ENCODE data around the gene RASSF5.

RASSF5 gene

DNA sequence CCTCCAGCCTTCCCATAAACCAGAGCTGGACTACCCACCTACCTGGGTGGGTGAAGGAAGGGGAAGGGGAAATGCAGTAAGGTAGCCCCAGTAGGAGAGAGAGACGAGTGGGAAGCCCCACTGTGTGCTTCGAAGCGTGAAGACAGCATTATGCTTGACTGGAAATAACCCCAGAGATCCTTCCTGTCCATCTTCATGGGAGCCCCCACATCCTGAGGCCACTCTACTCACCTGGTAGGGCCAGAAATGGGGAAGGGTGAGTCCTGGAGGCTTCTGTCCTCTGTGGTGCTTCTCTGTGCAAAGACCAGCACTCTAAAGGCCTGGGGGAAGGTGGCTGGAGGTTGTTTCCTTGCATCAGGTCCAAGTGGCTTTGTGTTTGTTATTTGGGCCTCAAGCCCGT lies 10.0 kb upstream of the RASSF5 start:
- DNase-seq (ENCODE audit: low read depth) = no peak

DNA sequence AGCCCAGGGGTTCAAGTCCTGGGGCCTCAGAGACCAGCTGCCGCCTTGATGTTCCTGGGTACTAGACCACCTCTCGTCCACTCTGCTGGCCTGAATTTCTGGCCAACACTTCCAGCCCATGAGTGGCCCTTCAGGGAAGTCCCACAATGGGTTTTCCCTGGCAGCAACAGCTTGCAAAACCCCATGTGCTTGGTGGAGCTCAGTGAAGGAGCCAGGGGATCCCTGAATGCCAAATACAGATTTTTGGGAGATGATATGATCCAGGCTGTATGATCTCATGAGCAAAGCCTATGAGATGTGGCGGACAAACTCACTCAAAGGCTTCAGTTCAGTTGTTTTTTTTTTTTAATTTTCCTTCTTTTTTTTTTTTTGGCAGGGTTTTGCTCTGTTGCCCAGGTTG lies 9.6 kb upstream of the RASSF5 start:
- DNase-seq (ENCODE audit: low read depth) = no peak

DNA sequence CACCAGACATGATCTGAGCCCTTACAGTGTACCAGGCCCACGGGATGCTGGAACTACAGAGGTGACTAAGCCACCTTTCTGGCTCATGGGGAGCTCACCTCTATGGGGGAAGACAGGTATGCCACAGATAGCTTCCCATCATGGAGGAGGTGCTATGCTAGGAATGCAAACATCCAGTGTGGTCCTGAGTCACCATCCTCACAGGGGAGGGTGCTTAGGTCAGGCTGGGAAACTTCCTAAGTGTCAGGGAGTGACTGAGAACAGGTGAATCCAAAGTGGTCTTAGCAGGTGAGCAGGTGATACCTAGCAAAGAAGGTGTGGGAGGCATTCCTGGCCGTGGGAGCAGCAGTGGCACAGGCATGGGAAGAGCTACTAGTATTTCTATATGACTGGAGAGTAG lies 8.6 kb upstream of the RASSF5 start:
- no peak for DNase-seq (ENCODE audit: low read depth)

- DNase-seq (ENCODE audit: low read depth) = no peak
Observed at GRCh38 chr1:206500046-206500445, 7.3 kb upstream of the RASSF5 start.

GRCh38 chr1:206501881-206502280 lies 5.5 kb upstream of the RASSF5 start:
- DNase-seq (ENCODE audit: low read depth) = no peak

GRCh38 chr1:206502403-206502802 lies 4.9 kb upstream of the RASSF5 start:
- DNase-seq (ENCODE audit: low read depth) = no peak

DNA sequence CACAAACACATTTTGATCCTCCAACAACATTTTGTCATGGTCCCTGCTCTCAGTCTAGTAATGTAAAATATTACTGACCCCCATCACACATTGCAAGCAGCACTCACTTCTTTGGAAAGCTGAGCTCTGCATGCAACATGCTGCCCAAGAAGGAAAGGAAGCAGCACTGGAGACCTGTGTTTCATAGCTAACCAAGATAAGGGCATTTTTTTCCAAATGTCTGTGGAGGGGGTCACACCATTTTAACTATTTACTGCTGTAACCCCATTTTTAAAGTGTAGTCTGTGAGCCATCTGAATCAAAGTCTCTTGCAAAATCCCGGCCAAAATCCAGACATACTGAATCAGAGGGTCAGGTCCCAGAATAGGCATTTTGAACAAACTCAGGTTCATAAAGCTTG lies 4.5 kb upstream of the RASSF5 start:
- DNase-seq (ENCODE audit: low read depth) = no peak

DNA sequence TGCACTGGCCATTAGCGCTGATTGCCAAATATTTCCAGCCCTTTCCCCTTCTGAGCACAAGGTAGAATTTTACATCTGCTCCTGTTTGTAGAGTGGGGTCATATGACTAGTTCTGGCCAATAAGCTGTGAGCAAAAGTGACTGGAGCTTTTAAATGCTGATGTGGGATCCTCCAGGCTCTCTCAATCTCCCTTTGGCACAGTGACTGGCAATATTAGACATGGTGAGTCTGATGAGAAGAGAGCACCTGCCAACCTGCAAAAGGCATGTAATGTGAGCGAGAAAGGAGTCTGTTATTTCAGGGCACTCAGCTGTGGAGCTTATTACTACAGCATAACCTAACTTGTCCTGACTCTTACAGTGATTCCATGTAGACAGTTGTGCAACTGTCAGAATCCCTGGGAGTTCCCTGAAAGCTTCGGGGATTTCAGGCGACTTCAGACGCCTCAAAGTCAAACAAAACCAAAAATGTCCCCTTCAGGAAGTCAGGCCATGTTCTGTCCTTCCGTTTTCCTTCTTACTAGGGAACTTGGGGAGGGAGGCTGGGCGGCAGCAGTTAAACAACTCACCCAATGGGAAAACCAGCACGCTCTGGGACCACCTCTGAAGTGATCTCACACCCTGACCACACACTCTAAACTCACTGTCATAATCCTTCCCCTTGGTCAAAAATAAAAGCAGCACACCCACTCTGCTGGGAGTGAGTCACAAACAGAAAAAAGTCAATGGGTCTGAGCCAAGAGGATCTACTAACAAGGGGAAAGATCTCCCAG lies 3.6 kb upstream of the RASSF5 start:
- peak; percentile 80 for DNase-seq (ENCODE audit: low read depth)

- no peak for DNase-seq (ENCODE audit: low read depth)
Observed at GRCh38 chr1:206504363-206504713, 3.0 kb upstream of the RASSF5 start.

DNA sequence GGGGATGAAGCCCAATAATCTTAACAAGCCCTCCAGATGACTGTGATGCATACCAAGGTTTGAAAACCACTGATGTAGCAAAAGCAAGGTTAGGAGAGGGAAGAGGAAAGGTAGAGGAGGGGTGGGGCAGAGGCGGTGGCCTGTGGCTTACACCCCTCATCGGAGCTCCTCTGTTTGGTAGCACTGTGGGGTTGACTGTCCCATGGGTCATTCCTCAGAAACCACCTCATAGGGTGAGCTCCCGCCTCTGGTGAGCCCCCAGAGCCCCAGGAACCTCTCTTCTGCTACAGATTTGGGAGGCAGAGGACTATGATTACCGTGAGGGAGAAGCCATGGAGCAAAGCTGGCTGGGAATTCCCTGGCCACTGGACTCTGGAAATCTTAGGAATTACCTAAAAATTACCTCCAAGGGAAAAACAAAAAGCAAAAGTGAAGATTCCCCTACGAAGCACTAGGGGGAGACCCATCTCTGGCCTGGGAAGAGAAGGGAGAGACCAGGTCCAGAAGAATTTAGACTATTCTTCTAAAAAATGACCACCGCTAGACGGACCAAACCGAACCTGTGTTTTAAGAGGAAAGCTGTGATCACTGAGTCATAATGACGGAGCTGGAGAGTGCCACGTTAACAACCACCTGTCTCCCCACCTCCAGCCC lies 1.5 kb upstream of the RASSF5 start:
- no peak for DNase-seq (ENCODE audit: low read depth)

DNA sequence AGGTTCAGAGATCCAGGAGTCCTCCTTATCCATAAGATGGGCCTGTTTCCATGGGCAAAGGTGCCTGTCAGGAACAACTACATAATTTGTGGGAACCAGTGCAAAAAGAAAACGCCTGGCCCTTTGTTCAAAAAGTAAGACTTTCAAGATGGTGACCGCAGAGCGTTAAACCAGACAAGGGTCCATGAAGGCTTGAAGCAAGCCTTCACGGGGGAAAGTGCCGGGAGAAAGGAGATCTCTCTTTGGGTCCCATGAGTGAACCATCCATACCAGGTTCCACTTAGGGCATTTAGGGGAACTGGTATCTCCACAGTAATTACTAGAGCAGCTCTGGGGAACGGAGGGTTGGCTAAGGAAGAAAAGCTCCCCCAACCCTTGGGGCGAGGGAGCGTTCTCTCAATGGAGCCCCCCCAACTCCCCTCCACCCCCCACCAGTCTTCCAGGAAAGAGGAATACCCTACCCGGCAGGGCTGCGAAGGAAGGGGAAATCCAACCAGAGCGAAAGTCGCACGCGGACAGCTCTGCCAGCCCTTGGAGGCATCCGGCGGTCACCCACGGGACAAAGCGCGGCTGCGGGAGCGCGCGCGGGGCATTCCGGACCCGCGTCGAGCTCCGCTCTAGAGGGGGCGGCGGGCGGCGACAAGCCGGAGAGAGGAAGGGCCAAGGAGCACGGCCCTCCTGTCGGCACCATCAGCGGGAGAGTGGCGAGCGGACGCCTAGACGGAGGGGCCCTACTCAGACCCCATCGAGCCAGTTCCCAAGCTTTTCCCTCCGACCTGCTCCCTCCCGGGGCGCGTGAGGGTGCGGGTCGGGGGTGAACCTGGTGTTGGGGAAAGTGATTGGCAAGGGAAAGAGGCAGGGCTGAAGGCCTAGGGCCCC lies 687 bp upstream of the RASSF5 start:
- no peak for DNase-seq (ENCODE audit: low read depth)

DNA sequence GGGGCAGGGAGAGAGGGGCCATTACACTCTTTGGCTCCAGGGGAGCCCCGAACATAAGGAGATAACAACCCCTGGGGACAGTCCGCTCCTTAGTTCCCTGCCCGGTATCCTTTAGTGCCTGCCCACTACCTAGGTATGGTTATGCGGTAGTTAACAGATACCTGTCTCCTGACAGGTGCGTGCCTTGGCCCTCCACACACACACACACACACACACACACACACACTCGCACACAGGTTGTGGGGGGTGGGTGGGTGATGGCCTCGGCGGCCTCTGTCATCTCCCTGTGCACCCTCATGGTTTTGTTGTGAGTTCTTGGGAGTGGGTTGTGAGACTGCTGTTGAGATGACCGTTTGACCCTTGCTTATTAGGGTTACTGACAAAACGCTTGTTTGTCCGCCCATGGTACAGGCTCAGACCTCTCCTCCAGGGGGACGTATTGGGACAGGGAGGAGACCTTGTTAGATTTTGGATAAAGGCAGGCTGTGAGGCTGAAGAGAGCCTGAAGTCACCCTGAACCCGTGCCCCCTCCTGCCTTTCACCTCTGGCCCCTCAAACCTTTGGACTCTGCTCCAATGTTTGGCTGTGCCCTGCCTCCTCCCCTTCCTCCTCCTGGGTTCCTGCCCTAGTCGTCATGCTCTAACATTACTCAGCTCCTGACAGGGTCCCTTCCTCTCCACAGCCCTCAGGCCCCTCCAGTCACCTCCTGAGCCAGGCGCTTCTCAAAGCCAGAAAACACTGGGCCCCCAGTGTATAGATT lies 979 bp downstream of the RASSF5 start:
- no peak for DNase-seq (ENCODE audit: low read depth)

- DNase-seq (ENCODE audit: low read depth) = no peak
Observed at GRCh38 chr1:206508956-206509355, 1.6 kb downstream of the RASSF5 start.

GRCh38 chr1:206509612-206510257 lies 2.4 kb downstream of the RASSF5 start:
- no peak for DNase-seq (ENCODE audit: low read depth)

DNA sequence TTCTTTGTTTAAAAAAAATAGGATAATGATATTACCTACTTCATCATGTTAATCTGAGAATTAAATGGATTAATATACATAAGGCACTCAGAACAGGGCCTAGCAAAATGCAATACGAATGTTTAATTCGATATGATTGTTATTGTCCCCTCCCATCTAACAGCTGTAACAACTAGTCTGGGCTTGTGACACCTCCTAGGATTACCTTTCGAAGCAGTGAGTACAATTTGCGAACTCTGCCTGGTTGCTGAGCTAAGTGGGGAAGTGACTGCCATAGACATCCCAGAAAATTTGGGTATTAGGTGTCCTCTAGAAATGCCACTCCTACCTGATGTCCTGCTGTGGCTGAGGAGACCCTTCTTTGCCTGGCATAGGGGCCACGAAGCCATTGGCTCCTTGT lies 3.0 kb downstream of the RASSF5 start:
- no peak for DNase-seq (ENCODE audit: low read depth)

DNA sequence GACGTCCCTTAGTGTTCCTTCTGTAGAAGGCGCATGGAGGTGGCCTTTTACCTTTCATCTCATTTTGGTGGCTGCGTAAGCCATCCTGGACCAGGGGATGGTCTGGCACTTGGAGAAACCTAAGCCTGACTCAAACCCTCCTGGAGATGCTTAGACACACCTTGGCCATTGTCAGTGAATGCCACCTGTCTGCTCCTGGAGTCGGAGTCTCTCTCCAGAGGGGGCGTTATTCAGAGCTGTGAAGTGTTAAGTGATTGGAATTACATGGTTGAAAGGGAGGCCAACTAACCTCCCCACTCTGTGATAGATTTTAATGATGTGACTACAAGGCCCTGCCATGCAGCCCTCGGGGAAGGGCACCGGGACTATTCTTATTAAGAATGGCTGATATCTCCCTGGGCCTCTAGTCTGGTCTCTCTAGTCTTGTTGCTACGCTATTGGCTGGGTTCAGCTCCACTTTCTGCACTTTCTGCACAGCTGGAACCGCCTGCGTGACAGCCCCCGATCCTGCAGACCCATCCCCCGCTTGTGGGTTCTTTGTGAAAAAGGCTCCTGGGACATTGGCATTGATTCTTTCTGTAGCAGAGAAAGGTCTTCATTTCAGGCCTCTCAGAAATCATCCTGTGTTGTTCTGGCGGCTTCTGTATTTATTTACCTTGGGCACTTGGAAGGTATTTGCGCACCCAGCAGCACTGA lies 4.2 kb downstream of the RASSF5 start:
- no peak for DNase-seq (ENCODE audit: low read depth)

DNA sequence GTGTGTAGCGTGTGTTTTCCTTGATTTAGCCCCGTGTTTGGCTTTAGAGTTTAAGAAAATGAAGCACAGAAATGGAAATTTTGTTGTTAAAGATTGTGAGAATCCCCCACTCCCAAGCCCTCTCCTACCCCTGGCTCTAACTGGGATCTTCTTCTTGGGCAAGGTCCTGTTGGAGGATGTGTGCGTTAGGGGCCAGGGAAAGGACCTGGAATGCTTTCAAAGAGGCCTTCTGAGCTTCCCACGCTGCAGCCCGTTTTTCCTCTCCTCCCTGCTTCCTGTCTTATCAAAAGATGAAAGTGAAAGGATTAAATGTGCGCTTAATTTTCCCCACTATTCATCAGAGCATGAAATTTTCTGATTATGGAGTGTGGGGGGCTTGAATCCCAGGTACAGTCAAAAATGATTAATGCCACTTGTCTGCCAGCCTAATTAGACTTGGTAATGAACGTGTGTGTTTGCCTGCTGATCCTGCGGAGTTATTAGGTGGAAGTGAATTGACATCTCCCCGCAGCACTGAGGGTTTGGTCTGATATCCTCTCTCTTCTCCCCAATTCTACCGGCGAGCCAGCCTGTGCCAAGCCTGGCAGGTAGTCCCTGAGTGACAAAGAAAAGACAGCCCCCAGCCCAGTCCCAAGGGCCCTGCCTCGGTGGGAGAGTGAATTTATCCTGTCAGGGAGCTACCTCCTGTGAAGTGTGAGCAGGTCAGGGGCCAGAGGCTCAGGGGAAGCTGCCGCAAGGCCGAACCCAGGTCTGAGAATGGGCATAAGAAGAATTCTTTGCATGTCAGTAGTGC lies 4.9 kb downstream of the RASSF5 start:
- DNase-seq (ENCODE audit: low read depth) = no peak

DNA sequence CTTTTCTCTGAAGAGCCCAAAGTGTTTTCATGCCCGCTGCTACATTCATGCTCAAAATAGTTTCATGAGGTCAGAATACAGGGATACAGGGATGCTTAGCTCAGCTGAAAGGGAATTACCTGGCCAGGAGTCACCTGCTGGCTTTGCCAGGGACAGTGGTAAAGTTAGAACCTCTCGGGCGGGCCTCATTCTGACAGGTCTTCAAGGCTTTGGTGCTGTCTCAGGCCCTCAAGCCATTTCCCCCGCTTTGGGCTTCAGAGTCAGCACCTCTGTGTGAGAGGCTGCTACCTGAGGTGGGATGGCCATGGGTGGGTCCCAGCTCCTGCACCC lies 5.5 kb downstream of the RASSF5 start:
- DNase-seq (ENCODE audit: low read depth) = no peak

- DNase-seq (ENCODE audit: low read depth) = no peak
Observed at GRCh38 chr1:206513312-206514111, 6.2 kb downstream of the RASSF5 start.

All from CMK (cell line).